ENCODE results near the gene BCAS1.

GRCh38 chr20:53918020-53918311, 152.4 kb downstream of the BCAS1 start:
- TF ChIP-seq SALL2 (tag by site-specific recombination; IDR thresholded peaks at IDR 0.05; ENCODE audit: borderline replicate concordance) (no peak), CTCF (tag by site-specific recombination; IDR thresholded peaks at IDR 0.05) (no peak), ZNF416 (tag by site-specific recombination; IDR thresholded peaks at IDR 0.05) (no peak), ZNF677 (tag by site-specific recombination; IDR thresholded peaks at IDR 0.05) (no peak), ZFP3 (tag by site-specific recombination; IDR thresholded peaks at IDR 0.05; ENCODE audit: low read depth) (no peak), ZNF596 (tag by site-specific recombination; IDR thresholded peaks at IDR 0.05) (no peak), ZSCAN16 (tag by site-specific recombination; IDR thresholded peaks at IDR 0.05) (no peak), REST (tag by site-specific recombination; IDR thresholded peaks at IDR 0.05) (no peak), ZNF266 (tag by site-specific recombination; IDR thresholded peaks at IDR 0.05; ENCODE audit: low read depth) (no peak)

Measured in HEK293 (cell line).